Stimulated activated CD4-positive, alpha-beta T cell treated with anti-CD3 and anti-CD28 coated beads, Interleukin-12 subunit alpha, Interleukin-12 subunit beta, amount 100 ng/mL, for 24 hours (primary cell): Measurements from ENCODE around the gene UBAC2.

ENCODE experiments used
- DNase-seq, 2 experiments: peaks; one replicate each; pipeline ENCODE4 v3.0.0-alpha.2; 2020; ENCODE audit warnings: low read depth in 2 of 2

UBAC2 gene

GRCh38 chr13:99357131-99357596 is 156.5 kb downstream of the UBAC2 start:
- no peak for DNase-seq

DNA sequence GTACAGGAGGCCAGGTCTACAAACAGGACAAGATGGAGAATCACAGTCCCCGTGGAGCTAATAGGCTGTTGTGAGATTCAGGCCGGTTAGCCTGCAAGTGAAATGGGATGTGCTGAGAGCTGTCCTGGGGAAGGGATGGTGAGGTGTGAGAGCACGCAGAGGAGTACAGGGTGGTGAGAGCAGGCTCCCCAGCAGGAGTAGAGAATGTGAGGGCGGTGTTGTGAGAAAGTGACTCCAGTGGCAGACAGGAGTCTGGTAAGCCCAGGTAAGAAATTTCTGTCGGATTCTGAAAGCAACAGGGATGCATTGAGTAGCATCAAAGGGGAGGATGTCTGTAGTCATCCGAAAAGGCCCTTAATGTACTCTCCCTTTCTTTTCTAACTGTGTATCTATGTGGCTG is 157.3 kb downstream of the UBAC2 start:
- no peak for DNase-seq

- no peak for DNase-seq
Measured at GRCh38 chr13:99359528-99359927, 158.9 kb downstream of the UBAC2 start.

DNA sequence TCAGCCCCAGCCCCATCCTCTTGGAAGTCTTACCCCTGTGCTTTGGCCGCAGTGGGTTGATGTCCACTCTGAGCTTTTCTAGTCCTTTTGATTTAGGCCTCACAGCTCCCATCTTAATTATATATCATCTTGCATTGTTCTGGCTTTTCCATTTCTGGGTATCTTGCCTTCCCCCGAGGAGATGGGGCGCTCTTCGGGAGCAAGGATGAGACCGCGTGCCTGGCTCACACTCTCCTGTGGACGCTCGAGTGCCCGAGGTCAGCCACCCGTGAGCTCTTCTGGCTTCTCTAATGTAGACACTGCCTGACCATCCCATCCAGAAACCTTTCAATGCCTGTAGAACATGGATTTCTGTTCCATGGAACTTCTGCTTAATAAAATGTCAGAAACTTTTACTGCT is 160.0 kb downstream of the UBAC2 start:
- no peak for DNase-seq

DNA sequence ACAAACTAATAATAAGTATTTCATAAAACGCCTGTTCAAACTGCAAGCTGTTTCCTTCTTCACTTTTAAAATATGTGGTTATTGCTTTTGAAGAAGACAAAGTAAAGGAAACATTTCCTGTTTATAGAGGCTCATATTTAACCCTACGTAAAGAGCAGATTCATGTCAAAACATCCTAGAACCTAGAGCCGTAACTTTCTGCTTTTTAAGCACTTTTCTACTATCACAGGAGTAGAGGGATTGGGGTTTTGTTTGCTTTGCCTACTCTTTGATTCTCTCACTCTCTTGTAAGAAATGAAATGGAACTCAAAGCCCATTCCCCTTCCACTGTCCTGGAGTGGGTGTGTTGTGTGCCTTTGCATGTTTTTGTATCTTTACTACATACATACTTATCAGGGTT is 160.5 kb downstream of the UBAC2 start:
- DNase-seq: no peak

DNA sequence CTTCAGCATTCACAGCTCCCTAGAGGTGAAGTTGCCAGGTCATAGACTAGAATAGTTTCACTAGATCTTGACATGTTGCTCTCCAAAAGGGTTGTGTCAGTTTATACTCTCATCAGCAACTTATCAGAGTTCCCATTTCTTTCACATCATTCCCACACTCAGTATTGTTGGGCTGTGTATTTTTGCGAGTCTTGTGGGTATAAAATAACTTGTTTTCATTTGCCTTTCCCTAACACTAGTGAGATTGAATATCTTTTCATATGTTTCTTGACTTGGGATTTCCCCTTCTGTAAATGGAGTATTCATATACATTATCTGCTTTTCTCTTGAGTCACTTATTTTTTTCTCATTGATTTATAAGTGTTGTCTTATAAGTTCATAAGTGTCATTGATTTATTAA is 161.7 kb downstream of the UBAC2 start:
- DNase-seq: no peak

GRCh38 chr13:99363391-99363790 is 162.7 kb downstream of the UBAC2 start:
- DNase-seq: no peak

DNA sequence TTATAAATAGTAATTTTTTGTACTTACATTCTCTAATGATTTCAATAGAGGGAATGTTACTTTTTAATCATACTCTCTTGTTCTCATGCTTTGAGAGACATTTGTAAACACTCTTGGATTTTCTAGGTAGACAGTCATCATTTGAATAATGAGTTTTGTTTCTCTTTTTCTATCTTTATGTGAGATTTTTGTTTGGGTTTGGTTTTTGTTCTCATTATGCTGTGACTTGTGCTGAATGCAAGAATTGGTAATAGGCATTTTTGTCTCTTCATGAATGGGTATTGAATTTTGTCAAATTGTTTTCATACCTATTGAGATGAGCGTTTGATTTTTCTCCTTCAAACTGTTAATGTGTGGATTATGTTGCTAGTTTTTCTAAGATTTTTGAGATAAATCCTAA is 163.3 kb downstream of the UBAC2 start:
- no peak for DNase-seq

- no peak for DNase-seq
Measured at GRCh38 chr13:99366075-99366987, 165.7 kb downstream of the UBAC2 start.

DNA sequence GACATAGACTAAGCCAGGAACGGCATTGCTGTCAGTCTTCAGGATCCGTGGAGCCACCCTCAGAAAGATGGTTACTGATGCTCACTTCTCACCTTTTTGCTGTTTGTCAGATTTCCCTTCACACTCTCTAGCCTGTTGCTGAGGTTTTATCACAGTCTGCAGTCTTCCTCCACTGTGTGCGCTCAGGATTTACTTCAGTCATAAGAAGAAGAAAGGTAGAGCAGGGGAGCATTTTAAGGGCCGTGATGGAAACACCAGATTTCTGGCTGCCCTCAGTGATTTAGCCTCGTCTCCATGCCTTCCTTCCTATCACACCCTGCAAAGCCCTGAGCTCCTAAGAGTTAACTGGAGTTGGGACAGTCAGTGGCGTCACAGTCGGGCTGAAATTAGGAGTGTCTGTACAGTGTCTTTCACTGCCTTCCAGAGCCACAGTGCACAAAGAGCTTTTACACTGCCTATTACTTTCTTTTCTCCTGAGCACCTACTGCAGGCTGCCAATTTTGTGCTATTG is 166.5 kb downstream of the UBAC2 start:
- DNase-seq: no peak

DNA sequence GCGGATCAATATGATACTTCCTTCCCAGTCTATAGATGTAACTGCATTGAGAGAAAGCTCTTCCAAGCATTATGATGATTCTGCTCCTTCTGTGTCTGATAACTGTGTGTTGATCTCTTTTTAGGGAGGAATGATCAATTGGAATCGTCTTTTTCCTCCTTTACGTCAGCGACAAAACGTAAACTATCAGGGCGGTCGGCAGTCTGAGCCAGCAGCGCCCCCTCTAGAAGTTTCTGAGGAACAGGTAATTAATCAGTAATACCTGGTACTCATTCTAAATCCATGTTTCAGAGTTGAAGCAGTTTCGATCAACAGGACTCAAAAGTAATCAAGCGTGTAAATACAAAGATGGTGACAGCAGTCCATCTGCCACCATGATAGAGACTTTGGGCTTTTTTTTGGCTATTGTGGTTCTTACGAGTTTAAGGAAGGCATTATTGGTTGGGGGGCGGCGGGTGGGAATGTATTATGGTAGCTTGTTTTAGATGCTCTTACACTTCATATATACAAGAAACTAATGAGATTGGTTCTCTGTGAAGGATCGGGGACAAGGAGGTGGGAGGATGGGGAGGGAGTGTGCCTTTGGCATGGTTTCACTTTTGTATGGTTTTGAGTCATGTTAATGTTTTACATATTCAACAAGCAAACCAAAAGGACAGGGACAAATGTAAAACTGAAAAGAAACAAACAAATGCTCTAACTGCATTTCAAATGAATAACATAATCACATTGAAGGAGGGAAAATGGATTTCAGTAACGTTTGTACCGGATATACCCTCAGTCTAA is 167.2 kb downstream of the UBAC2 start:
- no peak for DNase-seq

DNA sequence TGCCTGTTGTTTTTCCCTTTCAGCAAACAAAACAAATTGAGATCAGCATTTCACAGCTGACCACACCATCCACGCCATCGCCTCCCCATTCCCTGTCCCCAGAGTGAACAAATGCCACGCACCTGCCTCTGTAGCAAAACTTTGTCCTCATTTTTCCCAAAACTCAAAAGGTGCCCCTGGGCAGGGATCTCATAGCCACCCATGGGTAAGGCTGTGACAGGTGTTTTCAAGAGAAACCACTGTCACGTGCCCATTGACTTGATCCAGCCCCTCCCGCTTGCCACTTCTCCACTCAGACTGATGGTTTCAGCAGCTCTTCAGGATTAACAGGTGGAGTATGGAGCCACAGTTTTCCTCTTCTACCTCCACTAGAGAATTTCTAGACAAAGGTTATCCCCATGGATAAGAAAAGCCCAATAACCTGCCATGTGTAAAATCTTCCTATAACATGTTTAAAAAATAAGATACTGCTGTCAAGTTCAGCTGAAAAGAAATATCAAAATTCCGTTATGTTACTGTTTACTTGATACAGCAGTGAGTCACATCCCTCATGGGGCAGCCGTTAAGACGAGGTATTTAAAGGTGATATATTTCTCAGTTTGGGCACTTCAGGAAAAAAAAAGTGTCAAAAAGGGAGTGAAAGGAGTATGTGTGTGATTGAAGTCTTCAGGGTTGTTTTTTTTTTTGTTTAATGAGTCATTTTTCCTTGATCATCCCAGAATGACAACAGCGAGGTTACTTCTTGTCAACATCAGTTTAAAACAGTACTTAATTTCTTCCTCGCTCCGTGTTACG is 170.0 kb downstream of the UBAC2 start:
- no peak for DNase-seq

DNA sequence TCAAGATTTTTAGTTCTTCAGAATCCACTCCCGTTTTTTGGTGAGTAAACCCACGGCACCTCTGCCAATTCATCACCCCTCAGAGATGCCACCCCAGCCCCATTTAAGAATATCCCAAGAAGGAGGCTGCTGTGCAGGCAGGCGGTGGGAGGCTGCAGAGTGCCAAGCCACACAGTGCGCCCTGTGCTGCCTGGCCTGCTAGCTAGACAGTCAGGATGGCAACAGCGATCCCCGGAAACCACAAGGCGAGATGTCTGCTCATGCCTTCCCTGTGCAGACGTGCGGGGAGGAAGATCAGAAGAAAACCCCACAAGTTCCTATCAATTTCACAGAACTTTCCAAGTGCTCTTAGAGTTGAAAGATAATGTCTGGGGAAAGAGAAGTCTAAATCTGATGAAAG is 171.3 kb downstream of the UBAC2 start:
- DNase-seq: no peak

GRCh38 chr13:99373436-99373835 is 172.8 kb downstream of the UBAC2 start:
- DNase-seq: no peak

DNA sequence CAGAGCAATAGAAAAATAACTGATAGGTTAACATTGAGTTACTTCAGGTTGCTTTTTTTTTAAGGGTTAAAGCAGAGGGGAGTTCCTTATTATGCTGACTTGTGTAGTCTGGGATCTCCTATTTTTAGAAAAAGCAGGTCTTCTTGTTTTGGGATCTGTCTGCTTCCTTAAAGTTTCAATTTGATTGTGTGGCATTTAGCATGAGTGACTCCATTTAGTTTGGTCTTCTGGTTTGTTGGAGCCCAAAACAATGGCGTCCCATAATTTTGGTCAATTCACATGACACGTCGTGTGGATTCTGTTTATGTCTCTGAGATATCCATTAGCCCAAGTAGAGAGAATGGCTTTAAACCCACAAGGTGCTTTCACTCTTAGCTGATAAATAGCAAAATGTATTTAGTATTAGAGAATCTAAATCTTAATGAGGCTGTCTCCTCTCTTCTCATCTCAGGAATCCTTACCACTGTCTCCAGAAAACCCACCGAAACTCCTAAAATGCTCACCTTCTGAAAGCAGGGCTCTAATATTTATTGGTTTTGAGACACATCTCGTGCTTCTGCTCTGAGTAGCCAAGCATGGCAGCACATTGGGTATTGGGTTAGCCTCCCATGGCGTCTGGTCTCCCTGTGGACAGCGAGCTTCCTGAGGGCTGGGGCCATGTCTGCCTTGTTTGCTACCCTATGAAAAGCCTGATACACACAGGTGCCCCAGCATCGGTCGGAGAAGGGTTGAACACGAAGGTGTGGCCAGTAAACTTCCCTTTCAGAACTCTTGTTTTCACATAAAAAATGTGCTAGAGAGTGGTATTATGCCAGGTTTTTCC is 173.7 kb downstream of the UBAC2 start:
- DNase-seq: no peak

DNA sequence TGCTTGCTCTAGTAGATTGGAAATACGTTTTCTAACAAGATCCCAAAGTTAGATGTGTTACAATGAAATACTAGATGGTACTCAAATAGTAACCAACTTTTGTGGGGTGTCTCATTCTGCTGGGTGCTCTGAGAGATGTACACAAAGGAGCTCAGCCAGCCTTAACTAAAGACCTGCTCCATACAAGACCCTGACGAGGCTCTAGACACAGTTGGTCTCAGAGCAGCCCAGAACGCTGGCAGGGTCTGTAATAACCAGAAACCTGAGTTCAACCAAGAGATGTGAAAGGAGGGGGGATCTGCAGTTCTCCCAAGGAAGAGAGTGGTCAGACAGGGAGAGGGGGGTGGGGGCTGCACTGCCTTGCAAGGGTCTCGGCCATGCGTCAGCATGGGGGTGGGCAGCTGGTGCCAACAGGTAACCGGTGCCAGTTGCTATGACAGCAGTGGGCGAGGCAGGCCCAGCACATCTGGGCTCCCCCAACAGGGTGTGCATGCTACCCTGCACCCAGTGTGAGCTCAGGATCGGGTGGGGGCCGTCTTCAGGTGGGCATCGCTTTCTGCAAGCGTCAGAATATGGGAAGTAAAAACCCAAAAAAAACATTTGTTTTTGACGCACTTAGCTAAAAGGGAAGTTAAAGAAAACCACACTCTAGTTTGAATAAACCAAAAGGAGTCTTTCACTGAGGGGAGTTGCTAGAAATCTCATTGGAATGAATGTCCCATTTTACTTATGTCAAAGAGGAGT is 174.5 kb downstream of the UBAC2 start:
- DNase-seq: no peak

- DNase-seq: no peak
Measured at GRCh38 chr13:99375738-99376080, 175.1 kb downstream of the UBAC2 start.

- DNase-seq: no peak
Measured at GRCh38 chr13:99376132-99376531, 175.5 kb downstream of the UBAC2 start.

DNA sequence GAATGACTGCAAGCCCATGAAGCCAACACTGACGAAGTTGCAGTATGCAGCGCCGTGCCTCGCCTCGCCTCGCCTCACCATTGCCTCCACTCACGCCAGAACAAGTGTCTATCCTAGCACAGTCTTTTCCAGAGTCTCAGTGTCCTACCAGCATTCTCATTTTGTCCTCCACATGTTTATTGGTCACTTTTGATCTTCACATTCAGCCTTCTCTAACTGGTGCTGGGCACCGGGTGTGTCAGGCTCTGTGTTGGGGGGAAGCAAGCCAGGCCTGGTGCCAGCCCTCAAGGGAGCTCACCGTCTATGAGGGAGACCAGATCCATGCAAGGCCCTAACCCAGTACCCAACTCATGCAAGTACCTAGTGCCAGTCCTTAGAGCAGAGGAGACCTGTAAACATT is 176.3 kb downstream of the UBAC2 start:
- no peak for DNase-seq

DNA sequence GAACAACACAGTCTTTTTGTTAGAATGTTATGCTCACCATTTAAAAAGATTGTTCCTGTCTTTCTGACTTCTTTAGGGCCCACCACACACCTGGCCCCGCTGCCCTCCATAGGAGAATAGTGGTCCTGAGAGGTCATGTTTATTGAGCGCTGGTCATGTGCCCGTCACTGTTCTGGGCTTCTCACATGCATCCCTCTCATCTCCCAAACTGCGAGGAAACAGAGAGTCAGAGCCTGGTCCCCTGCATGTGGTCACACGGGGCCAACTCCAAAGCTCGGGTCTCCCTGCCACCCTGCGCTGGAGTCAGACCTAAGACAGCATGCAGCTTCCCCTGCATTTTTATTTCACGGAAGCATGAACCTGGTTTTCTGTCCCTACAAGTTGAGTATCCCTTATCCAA is 177.0 kb downstream of the UBAC2 start:
- no peak for DNase-seq
